Fibroblast of the aortic adventitia (primary cell): ENCODE data around the gene HAP1. TPM values are rescaled to one million over a fixed set of nuclear protein-coding genes. Genes with fewer than 3 reads are reported as not detected.

Source experiments
- DNase-seq: peaks from one replicate; pipeline ENCODE4 v3.0.0-alpha.2; 2010; ENCODE audit warnings: low read depth
- H3K4me3 ChIP-seq: 2 replicates; pipeline ENCODE4 v1.5.1; 2011; ENCODE audit warnings: low read depth, mild to moderate bottlenecking, control low read depth, low read length, moderate library complexity
- total RNA-seq: library from RNA; depleted of rRNA; stranded (reverse); fragments of >200 nt; gene quantifications from 2 replicates; pipeline ENCODE4 v1.2.3, GENCODE V29; 2012; ENCODE audit warnings: low replicate concordance
- TF ChIP-seq, protein P1 (sequence below): IDR thresholded peaks from 2 replicates; pipeline ENCODE4 v1.5.1; 2011; ENCODE audit warnings: mild to moderate bottlenecking, low read length, control low read depth, inconsistent platforms; ENCODE audit not compliant: insufficient read depth

HAP1 gene
- total RNA-seq, 1 donor: under 0.01 TPM

DNA sequence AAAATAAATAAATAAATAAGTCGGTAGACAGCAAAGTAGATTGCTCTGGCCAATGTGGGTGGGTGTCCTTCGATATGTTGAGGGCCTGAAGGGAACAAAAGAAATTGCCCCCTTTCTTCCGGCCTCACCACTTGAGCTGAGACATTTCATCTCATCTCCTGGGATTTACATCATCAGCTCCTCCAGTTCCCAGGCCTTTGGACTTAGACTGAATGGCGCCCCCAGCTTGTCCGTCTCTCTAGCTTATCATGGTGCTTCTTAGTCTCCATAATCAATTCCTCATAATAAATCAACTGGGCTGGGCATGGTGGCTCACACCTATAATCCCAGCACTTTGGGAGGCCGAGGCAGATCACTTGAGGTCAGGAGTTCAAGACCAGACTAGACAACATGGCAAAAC lies 13.8 kb upstream of the HAP1 start:
- TF ChIP-seq, protein P1, sequence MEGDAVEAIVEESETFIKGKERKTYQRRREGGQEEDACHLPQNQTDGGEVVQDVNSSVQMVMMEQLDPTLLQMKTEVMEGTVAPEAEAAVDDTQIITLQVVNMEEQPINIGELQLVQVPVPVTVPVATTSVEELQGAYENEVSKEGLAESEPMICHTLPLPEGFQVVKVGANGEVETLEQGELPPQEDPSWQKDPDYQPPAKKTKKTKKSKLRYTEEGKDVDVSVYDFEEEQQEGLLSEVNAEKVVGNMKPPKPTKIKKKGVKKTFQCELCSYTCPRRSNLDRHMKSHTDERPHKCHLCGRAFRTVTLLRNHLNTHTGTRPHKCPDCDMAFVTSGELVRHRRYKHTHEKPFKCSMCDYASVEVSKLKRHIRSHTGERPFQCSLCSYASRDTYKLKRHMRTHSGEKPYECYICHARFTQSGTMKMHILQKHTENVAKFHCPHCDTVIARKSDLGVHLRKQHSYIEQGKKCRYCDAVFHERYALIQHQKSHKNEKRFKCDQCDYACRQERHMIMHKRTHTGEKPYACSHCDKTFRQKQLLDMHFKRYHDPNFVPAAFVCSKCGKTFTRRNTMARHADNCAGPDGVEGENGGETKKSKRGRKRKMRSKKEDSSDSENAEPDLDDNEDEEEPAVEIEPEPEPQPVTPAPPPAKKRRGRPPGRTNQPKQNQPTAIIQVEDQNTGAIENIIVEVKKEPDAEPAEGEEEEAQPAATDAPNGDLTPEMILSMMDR: no peak
- H3K4me3 ChIP-seq: no peak overlapping the region
- no peak for DNase-seq

DNA sequence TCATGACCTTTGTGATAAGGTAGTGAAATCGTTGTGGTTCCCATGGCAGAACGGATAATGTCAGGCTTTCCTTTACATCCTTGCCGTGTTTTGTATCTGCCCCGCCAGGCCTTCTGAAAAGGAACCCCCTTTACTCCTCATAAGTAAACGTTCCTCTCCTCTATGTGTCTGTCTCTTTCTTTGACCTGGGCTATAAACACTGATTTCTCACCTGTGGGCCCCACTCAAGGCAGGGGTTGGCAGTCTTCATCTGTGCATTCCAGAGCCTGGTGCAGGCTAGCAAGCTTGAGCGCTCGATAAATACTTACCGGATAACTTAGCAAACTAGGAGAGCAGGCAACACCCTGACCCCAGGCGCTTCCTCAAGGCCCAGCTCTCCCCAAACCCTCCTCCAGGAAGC lies 7.3 kb upstream of the HAP1 start:
- no peak overlapping the region for H3K4me3 ChIP-seq
- TF ChIP-seq, protein P1: no peak
- no peak for DNase-seq

DNA sequence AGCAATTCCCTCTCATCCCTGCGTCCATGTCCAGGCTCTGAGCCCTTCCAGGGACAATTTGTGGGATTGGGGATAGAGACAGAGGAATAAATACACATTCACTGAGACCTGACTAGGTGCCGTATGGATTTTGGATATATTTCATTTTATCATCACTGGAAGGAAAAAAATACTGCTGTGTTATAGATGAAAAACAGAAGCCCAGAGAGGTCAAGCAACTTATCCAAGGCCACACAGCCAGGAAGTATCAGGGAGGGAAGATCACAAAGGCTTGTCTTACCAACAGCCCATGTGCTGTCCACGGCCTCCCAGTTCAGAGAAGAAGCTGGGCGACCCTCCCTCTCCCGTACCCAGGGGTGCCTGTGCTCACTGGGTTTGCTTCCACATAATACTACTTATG lies 6.1 kb upstream of the HAP1 start:
- H3K4me3 ChIP-seq: no peak overlapping the region
- no peak for DNase-seq
- TF ChIP-seq, protein P1: no peak

DNA sequence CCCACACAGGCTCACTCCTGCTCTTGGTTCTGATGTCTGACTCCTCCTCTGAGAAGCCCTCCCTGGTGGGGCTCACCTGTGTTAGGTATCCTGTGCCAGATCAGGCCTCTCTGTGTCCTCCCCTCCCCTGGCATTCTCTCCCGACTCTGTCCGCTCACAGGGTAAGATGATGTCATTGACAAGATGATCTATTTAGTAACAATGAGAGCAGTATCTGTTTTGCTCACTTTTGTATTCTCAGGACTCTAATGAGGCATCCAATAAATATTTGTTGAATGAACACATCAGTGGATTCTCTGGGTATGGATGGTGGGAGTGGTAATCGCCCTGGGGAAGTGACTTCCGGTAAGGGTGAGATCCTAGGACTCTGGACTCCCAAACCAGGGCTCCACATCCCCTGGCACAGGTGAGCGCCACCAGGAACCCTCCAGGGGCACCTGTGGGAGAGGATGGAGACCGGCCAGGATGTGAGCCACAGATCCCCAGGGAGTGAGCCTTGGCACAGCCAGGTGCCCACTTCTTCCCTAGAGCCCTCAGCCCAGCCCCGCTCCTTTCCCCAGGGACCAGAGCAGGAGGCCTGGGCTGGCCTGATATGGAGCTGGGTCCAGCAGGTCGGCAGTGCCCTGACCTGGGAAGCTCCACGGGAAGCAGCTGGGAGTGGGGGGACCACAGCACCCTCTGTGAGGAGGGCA lies 5.4 kb upstream of the HAP1 start:
- DNase-seq: peak; percentile 5
- H3K4me3 ChIP-seq: no peak overlapping the region
- TF ChIP-seq, protein P1: no peak

DNA sequence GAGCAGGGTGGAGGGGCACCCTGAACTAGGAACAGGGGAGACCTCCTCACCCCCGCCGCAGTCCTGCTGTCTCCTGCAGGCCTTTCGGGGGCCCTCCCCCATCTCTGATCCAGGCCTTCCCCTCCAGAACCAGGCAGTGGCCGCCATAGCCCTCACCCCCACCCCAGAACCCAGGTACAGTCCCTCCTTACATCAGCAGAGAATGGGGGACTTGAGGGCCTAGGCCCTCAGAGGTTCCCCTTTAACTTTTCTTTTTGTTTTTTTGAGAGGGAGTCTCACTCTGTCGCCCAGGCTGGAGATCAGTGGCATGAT lies 4.3 kb upstream of the HAP1 start:
- TF ChIP-seq, protein P1: no peak
- DNase-seq: no peak

DNA sequence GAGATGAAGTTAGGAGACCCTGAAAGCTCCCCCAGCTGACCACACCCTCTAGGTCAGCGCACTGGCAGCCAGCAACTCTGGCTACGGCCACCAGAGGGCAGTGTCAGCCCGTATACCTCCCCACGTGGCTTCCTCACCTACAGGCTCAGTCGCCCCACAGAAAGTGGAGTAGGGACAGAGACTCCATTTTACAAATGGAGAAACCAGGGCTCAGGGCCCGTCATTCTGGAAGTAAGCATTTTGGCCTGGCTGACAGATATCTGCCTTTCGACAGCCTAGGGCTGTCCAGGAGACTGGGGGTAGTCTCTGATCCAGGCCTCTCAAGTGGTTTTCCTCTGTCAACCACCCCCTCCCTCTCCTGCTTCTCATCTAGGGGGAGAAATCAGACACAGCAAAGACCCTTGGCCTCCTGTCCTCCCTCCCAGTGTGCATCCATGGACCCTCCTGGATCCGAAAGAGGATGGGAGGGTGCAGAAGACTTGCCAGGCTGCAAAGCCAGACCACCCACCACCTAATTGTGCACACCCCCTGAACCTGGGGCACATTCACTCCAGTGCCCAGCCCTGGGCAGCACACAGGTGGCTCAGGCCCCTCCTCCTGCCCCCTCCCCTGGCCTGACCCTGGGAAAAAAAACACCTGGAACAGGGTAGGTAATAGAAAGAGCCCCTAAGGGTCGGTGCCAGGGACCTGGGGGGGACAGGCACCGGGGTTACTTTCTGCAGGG lies 3.8 kb upstream of the HAP1 start:
- H3K4me3 ChIP-seq: no peak overlapping the region
- DNase-seq: peak; percentile 77
- TF ChIP-seq, protein P1: peak; percentile 97

More for the DNA sequence above, 4.3 kb upstream of the HAP1 start:
- no peak overlapping the region for H3K4me3 ChIP-seq
